ENCODE results near the gene MAGI2.

- TF ChIP-seq CTCF (IDR thresholded peaks at IDR 0.05) (no peak), POLR2AphosphoS5 (IDR thresholded peaks at IDR 0.05) (no peak)
Observed at GRCh38 chr7:78081344-78081743, 1372.1 kb downstream of the MAGI2 start.

Data from breast epithelium (tissue), 3 donors.